Activated CD4-positive, alpha-beta T cell treated with anti-CD3 and anti-CD28 coated beads for 24 hours (primary cell): Measurements from ENCODE around the gene SNRPA.
A peak's percentile ranks its signal among the peaks of the same experiment; 100 is the strongest.
"Not testable (repeated sequence)": the region's sequence is repeated elsewhere in the genome, so short reads cannot be mapped to it uniquely, and the experiment has no call there.

Source experiments
- DNase-seq, 2 donors: peaks; one replicate each; pipeline ENCODE4 v3.0.0-alpha.2; 2020; ENCODE audit warnings: low read depth in 2 of 2

The SNRPA gene

DNA sequence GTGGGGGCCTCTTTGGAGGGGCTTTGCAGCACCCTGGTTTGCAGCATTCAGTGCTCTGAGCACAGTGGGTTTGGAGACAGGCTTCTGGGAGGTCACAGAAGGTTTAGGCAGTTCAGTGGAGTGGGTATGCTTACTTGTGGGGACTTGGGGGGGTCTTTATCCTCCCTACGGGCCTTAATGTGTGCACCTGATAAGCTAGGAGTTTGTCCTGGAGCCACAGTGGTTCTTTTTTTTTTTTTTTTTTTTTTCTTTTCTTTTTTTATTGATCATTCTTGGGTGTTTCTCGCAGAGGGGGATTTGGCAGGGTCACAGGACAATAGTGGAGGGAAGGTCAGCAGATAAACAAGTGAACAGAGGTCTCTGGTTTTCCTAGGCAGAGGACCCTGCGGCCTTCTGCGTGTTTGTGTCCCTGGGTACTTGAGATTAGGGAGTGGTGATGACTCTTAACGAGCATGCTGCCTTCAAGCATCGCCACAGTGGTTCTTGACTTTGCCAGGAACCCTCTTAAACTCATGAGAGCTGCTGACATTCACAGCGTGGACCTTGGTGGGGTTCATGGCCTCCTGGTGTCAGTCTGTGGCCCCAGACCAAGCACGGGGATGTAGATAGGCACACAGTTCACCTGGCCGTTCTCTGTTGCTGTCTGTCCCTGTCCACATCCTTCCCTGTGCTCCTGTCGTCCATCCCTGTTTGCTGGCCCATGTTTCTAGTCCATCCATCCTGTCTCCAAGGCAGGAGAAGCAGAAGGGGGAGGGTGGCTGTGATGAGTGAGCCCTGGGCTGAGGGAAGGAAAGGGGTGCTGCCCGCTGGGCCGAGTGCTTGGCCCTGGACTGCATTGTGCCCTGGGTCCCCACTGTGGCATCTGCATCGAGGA is 50.7 kb downstream of the SNRPA start:
- DNase-seq: no peak

DNA sequence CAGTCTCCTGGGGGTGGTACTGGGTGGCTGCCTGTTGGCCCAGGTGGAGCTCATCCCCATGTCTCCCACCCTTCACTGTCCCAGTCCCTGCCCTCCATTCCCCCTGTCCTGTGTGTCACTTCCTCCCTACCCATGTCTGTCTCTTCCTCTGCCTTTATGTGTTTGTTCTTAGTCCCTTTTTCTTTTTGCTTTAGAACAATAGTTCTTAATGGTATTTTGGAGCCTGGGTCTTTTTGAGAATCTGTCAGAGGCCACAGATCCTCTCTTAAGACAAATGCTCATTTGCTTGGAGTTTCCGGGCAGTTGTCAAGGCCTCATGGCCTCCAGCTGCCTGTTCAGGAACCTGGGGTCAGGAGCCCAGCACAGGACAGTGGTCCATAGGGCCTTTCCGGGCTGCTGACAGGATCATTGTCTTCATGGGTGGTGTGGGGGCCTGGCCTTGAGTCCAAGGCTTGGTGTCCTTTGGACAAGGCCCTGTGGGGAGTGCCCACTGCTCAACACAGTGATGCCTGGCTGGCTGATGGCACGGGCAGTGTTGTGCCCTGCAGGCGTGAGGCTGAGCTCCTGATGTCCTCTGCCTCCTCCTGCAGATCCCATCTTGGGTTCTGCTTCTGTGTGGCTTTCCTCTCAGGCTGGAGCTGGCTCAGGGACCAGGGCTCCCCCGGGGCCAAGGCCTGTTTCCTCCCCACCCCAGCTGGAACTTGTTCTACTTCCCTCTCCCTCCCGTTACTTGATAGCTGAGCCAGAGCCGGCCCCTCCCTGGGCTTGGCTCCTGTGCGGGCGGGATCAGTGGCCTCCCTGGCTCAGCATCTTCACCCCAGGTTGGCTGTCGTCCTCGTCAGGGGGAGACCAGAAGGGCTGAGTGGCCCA is 51.5 kb downstream of the SNRPA start:
- no peak for DNase-seq

DNA sequence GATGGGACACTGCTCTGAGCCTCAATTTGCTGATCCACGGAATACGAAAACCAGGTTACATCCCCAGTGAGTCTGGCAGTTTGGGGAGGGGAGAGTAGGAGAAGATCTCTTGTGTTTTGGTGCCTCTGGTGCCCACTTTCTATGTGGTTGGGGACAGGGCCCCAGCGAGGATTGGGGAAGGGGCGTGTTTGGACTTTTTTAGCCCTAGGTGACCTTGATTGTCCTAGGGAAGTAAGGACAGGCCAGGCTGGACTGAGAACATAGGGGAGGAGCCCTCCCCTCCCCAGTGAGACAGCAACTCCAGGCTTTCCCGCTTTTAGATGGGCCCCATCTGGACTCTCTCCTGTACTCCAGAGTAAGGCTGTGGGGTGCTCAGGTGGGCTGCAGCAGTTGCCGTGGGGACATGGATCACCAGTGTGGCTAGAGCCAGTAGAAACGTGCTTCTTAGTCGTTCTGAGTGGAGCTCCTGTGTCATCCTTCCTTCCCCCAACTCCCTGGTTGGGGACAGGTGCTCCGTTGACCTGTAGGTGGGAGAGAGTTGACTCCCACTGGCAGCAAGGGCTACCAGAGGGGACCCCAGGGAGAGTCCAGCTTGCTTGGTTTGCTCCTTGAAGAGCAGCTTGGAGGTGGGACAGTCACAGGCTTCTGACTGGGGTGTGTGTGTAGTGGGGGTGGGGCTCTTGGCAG is 52.3 kb downstream of the SNRPA start:
- DNase-seq: no peak

DNA sequence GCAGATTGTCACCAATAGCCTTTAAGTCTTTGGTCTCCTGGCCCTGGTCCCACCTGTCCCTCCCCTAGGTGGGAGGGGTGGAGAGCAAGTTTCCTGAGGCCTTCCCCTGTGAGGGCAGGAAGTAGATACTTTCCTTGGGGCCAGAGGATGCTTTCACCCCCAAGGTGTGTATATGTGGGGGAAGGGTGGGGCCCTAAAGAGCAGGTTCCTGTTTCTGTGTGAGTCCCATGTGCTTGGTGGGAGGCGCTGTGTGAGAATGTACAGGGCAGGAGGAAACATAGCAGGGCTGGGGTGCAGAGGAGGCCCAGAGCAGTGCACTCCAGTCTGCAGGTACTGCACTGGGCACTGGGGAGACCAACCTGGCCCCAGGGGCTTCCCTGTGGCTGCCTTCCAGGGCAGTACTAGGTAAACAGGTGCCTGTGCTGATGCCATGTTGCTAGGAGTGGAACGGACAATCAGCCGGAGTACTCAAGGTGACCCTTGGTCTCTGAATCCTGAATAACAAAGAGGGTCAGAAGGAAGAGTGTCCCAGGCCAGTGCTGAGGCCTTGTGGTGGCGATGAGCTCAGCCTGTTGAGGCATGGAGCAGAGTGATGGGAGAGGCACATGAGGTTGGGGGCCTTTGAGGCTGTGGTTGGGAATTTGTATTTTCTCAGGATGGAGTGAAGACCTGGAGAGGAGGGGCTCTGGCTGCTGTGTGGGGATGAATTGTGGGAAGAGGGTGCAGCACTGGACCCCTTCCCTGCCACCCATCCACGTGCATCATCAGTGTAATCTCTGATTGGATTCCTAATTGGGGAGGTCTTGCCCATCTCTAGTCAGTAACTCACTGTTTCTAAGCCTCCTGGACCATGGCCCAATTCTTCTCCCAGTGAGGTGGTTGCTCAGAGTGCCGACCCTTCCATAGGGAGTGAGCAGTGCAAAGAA is 53.1 kb downstream of the SNRPA start:
- DNase-seq: no peak

DNA sequence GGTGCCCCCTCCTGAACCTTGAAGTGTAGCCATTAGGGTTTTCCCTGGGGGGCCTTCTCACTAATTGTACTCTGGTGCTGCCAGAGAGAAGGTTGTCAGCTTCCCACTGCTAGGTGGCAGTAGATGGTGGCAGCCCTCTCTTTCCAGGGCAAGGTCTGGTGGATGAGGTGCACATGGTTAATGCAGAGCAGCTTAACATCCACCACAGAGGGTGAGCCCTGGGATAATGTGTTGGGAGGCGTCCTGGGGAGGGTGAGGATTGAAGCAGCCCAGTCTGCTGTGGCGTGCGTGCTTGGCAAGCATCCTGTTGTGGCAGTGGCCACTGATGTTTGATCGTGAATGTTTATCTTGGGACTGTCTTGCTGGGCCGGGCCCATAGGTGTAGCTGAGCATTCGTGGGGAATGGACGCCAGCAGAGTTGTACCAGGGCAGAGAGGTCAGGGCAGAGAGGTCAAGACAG is 53.8 kb downstream of the SNRPA start:
- no peak for DNase-seq

DNA sequence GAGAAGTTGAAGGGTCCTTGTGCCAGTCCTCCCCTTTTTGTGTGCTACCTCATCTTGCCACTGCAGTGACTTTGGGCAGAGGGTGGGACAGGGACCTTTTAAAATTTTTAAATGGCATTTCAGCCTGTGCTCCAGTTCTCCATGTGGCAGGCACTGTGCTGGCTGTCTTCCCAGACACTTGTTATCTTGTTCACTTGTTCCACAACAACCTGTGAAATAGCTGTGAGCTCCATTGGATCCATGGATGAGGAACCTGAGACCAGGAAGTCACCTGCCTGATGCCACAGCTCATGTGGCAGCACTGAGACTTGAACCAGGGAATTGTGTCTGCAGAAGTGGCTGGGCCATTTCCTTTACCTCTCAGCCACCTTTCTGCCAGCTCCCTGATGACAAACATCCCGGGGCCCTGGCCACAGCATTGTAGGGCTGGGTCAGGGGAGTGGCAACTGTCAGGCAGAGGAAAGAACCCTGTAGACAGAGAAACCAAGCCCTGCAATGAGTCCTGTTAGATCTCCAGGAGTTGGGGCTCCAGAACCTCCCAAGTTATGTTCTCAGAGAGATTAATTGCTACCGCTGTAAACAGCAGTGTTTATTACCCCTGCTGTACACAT is 54.4 kb downstream of the SNRPA start:
- DNase-seq: no peak

DNA sequence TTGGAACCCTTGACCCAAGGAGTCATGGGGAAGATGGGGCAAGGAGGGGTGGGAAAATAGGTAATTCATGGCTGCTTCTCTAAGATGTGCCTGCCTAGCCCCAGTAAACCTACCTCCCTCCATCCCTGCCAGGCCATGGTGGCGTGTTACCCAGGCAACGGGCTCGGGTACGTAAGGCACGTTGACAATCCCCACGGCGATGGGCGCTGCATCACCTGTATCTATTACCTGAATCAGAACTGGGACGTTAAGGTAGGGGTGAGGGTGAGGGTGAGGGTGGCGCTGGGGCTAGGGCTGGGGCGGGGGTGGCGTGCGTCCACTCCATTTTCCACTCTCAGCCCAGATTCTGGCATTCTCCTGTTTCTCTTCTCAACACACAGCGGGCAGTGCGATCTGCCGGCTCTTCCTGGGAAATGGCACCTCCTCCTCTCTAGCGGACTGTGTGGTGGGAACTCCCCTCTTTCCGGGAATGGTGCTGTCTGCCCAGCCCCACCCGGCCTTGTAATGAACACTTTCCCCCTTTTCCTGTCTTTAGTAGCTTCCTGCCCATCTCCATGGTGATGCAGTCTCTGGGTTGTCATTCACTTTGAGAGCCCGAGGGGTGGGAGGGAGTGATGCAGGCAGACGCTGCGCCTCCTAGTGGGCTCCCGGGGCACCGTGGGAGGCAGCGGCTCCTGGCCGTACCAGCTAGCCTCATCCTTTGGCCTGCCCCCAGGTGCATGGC is 55.6 kb downstream of the SNRPA start:
- peak; percentile 68 to 73 for DNase-seq

DNA sequence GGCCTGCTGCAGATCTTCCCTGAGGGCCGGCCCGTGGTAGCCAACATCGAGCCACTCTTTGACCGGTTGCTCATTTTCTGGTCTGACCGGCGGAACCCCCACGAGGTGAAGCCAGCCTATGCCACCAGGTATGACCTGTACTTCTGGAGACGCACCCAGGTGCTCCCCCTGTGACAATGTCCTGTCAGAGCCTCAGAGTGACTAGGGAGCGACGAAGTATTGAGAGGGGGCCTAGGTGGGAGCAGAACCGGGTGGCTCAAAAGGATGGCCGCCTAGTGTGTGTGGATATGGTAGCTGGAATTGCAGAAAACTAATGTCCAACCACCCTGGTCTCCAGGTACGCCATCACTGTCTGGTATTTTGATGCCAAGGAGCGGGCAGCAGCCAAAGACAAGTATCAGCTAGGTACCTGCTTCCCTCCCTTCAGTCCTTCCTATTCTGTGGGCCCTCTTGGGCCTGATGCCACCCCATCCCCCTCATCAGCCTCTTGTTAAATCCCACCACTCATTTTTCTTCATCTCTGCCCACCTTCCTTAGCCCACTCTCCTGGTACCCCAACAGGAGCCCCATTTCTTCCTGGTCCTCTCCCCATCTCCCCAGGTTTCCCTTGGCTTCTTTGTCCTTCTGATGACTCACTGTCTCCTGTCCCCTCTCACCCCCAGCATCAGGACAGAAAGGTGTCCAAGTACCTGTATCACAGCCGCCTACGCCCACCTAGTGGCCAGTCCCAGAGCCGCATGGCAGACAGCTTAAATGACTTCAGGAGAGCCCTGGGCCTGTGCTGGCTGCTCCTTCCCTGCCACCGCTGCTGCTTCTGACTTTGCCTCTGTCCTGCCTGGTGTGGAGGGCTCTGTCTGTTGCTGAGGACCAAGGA is 56.4 kb downstream of the SNRPA start:
- no peak for DNase-seq

DNA sequence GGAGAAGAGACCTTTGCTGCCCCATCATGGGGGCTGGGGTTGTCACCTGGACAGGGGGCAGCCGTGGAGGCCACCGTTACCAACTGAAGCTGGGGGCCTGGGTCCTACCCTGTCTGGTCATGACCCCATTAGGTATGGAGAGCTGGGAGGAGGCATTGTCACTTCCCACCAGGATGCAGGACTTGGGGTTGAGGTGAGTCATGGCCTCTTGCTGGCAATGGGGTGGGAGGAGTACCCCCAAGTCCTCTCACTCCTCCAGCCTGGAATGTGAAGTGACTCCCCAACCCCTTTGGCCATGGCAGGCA is 57.0 kb downstream of the SNRPA start:
- no peak for DNase-seq

DNA sequence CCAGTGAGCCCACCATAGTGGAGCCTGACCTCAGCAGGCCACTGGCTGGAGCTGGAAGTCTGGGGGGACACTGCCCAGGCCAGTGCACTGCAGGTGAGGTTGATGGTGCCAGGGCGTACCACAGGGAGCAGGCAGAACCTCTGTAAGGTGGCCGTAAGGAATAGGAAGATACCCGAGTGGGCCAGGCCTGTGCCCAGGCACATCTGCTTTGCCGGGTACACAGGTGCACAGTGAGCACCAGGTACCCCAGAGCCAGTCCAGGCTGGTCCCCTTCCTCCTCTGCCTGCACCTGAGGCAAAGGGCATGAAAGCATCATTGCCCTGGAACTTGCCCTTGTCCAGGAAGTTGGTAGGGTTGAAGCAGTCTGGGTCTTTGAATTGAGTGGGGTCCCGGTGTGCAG is 57.5 kb downstream of the SNRPA start:
- DNase-seq: no peak

DNA sequence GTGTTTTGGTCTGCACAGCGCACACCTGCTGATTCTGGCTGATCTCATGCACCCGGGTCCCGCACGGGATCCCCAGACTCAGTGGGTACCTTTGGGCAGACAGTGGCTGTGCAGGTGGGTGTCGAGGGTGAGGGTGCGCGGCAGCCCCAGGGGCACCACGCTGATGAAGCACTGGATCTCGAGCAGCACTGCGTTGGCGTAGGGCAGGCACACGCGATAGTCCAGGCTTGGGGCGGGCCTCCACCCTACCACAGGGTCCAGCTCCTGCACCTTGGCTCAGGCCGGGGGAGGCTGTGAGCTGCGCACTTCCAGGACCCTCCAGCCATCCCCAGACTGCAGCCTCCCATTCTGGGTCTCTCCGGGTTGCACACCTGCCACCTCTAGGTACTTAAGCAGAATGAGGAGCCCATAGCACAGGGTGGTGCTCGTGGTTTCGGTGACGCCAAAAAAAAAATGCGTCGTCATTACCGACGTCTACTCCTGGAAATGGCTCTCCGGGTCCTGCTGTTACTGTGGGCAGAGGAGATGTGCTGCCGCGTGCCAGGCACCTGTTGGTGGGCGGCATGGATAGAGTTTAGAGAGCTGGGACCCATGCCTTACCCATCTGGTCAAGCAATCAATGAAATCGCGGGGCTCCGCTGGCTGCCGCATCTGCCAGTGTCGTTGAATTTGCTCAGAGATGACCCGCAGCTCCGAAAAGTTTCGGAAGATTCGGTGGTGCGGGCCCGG is 58.5 kb downstream of the SNRPA start:
- no peak for DNase-seq

DNA sequence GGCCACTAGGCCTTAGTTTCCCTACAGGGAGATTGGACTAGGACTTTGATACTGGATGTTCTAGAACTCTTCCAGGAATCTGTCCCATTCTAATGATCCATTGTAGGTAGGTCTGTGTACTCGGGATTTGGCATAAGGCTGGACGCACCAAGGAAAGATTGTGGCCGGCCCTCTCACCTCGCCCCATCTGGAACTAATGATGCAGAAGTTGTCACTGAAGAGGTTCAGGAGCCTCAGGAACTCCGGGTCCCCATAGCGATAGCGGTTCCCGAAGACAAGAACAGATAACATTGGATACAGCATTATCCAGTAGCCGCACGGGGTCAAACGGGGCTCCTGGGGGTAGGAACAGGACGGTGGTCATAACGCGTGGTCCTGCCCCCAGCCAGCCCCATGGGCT is 59.2 kb downstream of the SNRPA start:
- DNase-seq: no peak

DNA sequence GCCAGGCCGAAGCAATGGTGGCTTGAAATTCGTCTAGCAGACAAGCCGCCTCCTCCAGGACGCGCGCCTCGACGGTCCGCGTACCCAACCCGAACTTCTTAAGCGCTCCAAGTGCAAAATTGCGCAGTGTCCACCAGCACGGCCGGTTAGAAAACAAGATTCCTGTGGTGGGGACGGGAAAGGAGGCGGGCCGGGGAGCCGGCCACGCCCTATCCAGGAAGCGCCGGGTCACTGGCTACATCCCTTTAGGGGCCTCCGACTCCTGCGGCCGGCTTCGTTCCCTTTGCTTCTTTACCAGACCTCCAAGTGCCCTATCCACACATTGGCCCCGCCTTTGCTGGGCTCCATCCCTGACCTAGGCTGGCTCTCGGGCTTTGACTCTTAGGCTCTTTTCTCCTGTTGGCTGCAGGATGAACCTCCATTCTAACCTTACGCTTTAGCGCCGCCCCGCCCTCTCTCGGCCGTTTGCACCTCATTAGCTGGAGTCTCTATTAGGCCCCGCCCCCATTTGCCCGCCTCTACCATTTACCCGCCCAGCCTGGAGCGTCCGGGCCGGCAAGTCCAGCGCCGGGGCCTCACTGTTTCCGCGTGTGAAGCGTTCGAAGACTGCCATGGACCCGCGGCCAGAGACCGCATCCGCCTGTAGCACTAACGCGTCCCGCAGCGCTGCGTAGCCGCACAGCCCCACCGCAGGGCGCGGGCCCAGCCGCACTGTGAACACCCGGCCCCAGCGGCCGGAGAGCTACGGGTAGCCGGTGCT is 59.8 kb downstream of the SNRPA start:
- not testable (repeated sequence) for DNase-seq

DNA sequence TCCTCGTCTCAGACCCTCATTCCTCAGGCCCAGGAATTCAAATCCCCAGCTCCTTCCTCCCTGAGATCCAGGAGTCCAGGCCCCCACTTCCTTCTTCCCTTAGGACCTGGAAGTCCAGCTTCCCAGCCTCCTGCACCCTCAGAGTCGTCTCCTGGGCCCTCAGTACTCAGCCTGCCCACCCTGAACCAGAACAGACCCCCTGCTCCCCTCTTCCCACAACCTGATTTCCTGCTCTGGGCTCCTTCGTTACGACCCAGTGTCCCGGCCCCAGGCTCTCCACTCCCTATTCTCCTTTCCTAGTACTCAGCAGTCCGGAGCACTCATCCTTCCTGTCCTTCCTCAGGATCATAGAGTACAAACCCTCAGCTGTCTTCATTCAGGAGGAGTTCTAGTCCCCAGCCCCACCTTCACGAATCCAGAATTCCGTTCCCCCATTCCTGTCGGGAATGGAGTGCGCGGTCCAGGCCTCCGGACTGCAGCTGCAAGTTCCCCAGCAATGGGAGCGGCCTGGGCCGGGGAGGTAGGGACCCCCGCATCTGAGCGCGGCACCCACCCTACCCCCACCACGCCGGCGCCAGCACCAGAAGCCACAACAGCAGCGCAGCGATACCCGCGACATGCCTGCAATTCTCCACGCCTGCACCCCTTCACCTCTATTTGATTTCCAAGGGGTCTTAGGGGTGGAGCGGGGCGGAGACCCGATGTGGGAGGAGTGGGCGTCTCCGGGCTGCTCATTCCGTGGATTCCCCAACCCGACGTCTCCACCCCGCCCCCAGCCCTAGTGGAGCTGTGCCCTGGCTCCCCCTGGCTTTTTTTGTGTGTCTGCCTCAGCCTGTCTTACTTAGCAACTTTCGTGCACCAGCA is 60.7 kb downstream of the SNRPA start:
- no peak for DNase-seq

DNA sequence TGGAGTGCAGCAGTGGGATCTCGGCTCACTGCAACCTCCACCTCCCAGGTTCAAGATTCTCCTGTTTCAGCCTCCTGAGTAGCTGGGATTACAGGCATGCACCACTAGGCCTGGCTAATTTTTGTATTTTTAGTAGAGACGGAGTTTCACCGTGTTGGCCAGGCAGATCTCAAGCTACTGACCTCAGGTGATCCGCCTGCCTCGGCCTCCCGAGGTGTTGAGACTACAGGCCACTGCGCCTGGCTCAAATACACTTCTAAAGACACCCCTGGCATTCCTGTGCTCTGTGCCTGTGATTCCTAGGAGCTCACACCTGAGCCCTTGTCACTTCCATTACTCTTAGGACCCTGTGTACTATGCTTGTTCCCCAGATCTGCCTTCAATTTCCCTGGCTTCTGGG is 61.6 kb downstream of the SNRPA start:
- not testable (repeated sequence) for DNase-seq

DNA sequence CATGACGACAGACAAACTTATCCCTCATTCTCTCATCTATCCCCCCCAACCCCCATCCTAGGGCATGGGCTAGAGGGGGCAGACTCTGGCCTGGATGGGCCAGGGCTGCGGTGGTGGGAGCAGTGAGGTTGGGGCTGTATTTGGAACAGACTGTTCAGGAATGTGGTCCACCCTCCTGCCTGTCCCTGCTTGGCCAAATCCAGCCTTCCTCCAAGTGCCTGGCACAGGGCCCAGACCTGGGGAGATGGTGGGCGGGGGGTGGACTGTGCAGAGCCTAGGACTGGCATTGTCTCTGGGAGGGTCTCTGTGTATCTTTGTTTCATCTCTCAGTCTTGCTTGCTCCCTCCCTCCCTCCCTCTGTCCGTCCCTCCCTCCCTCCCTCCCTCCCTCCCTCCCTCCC is 62.2 kb downstream of the SNRPA start:
- no peak for DNase-seq
